Bone marrow (tissue), 2 donors: ENCODE measurements around the gene PLCL1.
"Not testable (repeated sequence)": the region's sequence is repeated elsewhere in the genome, so short reads cannot be mapped to it uniquely, and the experiment has no call there.

ENCODE experiments used
- DNase-seq, 2 donors: peaks; one replicate each; lab custom pipeline; 2025; lab: John Stamatoyannopoulos, UW

PLCL1 gene

DNA sequence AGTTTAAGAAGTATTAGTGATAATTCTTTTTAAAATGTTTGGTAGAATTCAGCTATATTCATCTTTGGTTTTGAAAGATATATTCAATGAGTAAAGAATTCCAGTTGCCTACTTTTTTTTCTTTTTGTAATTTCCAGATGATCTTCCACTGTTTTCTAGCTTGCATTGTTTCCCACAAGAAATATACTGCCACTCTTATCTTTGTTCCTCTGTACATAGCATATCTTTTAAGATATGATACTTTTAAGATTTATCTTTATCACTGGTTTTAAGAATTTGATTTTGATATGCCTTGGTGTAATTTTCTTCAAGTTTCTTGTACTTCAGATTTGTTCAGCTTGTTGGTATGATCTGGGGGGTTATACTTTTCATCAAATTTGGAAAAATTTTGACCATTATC, 374.4 kb downstream of the PLCL1 start:
- no peak for DNase-seq

DNA sequence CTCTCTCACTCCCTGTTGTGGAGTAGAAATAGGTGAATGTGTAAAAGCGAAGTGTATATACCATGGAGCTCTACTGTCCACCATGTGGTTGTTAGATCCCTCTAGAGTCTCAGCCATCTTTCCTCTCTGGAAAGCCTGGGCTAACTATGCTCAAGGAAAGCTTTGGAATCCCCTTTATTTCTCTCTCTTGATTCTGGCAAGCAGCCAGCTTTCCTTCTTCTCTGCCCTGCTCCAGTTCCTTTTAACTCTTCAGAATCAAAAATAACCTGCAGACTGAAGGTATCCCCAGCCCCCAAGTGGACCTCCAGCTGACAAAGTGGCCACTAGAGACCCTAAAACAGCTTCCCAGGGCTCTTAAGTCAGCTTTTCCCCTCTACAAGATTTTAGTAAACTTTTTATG, 381.9 kb downstream of the PLCL1 start:
- DNase-seq = no peak

DNA sequence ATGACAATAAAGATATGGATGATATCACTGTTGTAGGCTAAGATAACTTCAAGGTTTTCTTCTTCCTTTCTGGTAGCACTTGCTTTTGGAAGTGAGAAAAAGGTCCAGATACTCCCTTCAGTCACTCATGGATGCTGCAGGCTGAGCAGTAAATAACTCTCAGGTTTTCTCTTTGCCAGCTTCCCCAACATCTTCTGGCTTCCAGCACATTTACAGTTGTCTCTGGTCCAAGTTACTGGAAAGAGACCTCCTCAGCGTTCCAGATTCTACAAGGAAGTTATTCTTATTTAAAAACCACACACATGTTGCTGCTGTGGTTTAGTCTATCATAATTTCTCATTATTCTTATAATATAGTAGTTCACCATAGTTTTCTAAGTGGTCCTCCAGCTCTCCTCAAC, 383.4 kb downstream of the PLCL1 start:
- DNase-seq = no peak

DNA sequence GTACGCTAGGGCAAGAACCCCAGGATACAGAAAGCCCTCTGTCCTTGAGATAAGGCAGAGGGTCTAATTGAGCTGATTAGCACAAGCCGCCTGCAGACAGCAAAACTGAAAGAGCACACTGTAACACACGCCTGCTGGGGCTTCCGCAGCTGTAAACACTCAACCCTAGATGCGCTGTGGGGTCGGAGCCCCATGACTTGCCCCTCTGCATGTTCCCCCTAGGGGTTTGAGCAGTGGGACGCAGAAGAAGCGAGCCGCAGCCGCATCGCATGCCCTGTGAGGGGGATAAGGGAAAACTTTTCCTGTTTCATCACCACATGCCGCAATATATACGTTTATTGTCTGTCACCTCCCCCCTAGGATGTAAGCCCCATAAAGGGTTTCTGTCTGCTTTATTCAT, 384.6 kb downstream of the PLCL1 start:
- no peak for DNase-seq

DNA sequence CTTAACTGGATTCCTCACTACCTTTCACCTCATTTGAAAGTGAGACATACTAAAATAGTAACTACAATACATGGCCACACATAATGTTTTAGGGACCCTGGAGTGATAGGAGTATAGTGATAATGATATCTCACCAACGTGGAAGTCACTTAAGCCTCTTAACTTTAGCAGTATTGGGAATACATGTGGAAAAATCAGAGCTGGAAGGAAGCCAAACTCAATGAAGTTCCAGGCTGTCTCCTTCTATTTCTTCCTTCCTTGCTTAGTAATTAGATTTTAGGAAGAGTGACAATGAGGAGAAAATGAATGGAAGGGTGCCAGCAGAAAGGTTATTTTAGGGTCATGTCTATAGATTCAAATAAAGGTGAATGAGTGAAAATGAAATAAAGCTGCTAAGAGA, 387.3 kb downstream of the PLCL1 start:
- no peak for DNase-seq

GRCh38 chr2:198196556-198196955, 392.2 kb downstream of the PLCL1 start:
- DNase-seq = not testable (repeated sequence)
